Pancreas (tissue), 10 donors: ENCODE measurements around the gene TMEM45A. TPM values are rescaled to one million over a fixed set of nuclear protein-coding genes. Genes with fewer than 3 reads are reported as not detected.

Source experiments
- ATAC-seq, 4 donors: fragments of 200-7000 bp; cut with Tn5 transposase; one replicate each; pipeline versions ENCODE4 v1.8.0 to v1.9.1; 2020; ENCODE audit warnings: mild to moderate bottlenecking in 4 of 4, moderate library complexity in 4 of 4
- DNase-seq, 6 donors: peaks; one replicate each; pipeline ENCODE4 v3.0.0-alpha.2; 2020
- FAIRE-seq: peaks from 2 replicates; lab custom pipeline; 2012; peaks lifted over from hg19 to GRCh38; lab: Jason Lieb, UNC
- H3K27ac ChIP-seq, 4 donors: fragments of 200-600 bp; sonication (generic); 1 replicate in 3 of 4; 2 replicates in 1 of 4; pipeline versions ENCODE4 v1.5.0 to v1.8.0; 2020
- H3K27me3 ChIP-seq, 4 donors: fragments of 200-600 bp; one replicate each; pipeline ENCODE4 v1.8.0; 2021
- H3K36me3 ChIP-seq, 3 donors: fragments of 200-600 bp; sonication (generic) in 1 of 3; one replicate each; pipeline versions ENCODE4 v1.5.0 to v1.8.0; 2020 to 2021
- H3K4me1 ChIP-seq, 3 donors: fragments of 200-600 bp; one replicate each; pipeline ENCODE4 v1.8.0; 2021
- H3K4me3 ChIP-seq, 4 donors: fragments of 200-600 bp; sonication (generic) in 2 of 4; one replicate each; pipeline versions ENCODE4 v1.5.0 to v1.8.0; 2020 to 2021
- H3K9me3 ChIP-seq, 4 donors: fragments of 200-600 bp; one replicate each; pipeline ENCODE4 v1.8.0; 2021
- WGBS, 2 donors: extraction: QIAGEN DNeasy Blood & Tissue Kit; methylation state at CpG; one replicate each; pipeline ENCODE4 v1.1.7; 2013; 5-methylcytosine and 5-hydroxymethylcytosine counted together
- intact Hi-C, 3 donors: fragments of 100-400 bp; cut with DNase I; formaldehyde crosslinking; loops; one replicate each; pipeline versions ENCODE4 v1.11.1 to v1.14.2; 2022
- polyA plus RNA-seq, 2 donors: library from polyadenylated mRNA; stranded (reverse); fragments of 200-250 nt; gene quantifications; one replicate each; pipeline ENCODE4 v1.2.3, GENCODE V29; 2013
- total RNA-seq, 6 donors: library from RNA; stranded (reverse); fragmentation: NEBNext Ultra II Directional in 4 of 6; extraction: Animal tissue kit (Norgen Biotek cat#: 25700) in 4 of 6; gene quantifications; one replicate each; pipeline versions ENCODE4 v1.2.1 to v1.2.4, GENCODE V29; 2021 to 2023
- TF ChIP-seq, protein P1 (sequence below), 4 donors: fragments of 200-600 bp; sonication (generic) in 3 of 4; IDR thresholded peaks; one replicate each; pipeline versions ENCODE4 v1.5.0 to v1.8.0; 2021; ENCODE audit warnings: antibody characterized with exemption in 4 of 4
- donor health status: healthy with polysubstance abuse.
- donor health status: DM: no; HTN: no; CAD: no; lungs with moderate emphysema.
- donor health status: DM: no; HTN: no; CAD: no.
- donor health status: control.
- donor health status: control.
- donor health status: Bipolar disorder and iron deficiency.
- donor health status: DM: yes; HTN: yes; CAD: no.
- donor health status: DM: no; HTN: no; CAD: no.
- donor health status: DM: no; HTN: no; CAD: no.
- donor health status: DM: yes; HTN: yes; CAD: no.

The TMEM45A gene
- total and polyA plus RNA-seq, 8 donors = 4.2 to 15.1 (median 8.6) TPM

DNA sequence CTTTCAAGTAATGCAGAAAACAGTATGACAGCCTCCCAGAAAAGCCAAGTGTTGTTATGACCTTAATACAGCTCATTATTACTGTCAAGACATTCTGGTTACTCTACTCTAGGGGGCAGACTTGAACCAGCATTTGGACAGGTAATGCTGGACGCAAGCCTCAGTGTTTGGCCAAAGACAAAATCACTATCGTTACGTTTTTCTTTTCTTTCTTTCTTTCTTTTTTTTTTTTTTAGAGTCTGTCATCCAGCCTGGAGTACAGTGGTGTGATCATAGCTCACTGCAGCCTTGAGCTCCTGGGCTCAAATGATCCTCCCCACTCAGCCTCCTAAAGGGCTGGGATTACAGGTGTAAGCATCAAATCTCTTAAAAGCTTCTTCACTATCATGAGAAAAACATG, 29.4 kb upstream of the TMEM45A start:
- intact Hi-C loops = loop anchor here (5.0 to 10.0 kb wide), 3 partner anchors 122 to 132 kb away; no protein-coding TSS in a partner anchor
- H3K9me3 ChIP-seq = no peaks in the 10 kb centered on the region
- no peaks in the 10 kb centered on the region for H3K4me1 ChIP-seq
- FAIRE-seq (peak; percentile 9), ATAC-seq (peak; percentile 79 to 99 (median 98)), DNase-seq (peak in 3 of 6 donors; percentile 23 to 33 (median 28))
- H3K36me3 ChIP-seq = no peaks in the 10 kb centered on the region
- TF ChIP-seq, protein P1, sequence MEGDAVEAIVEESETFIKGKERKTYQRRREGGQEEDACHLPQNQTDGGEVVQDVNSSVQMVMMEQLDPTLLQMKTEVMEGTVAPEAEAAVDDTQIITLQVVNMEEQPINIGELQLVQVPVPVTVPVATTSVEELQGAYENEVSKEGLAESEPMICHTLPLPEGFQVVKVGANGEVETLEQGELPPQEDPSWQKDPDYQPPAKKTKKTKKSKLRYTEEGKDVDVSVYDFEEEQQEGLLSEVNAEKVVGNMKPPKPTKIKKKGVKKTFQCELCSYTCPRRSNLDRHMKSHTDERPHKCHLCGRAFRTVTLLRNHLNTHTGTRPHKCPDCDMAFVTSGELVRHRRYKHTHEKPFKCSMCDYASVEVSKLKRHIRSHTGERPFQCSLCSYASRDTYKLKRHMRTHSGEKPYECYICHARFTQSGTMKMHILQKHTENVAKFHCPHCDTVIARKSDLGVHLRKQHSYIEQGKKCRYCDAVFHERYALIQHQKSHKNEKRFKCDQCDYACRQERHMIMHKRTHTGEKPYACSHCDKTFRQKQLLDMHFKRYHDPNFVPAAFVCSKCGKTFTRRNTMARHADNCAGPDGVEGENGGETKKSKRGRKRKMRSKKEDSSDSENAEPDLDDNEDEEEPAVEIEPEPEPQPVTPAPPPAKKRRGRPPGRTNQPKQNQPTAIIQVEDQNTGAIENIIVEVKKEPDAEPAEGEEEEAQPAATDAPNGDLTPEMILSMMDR (IDR thresholded peaks at IDR 0.05) = peak; percentile 36 to 66 (median 58)
- no peak overlapping the region for H3K27ac ChIP-seq
- no peaks in the 10 kb centered on the region for H3K27me3 ChIP-seq
- H3K4me3 ChIP-seq = no peak overlapping the region
- WGBS, 2 donors = 0 to 2% methylated on average over 3 of the region's 3 CpGs

DNA sequence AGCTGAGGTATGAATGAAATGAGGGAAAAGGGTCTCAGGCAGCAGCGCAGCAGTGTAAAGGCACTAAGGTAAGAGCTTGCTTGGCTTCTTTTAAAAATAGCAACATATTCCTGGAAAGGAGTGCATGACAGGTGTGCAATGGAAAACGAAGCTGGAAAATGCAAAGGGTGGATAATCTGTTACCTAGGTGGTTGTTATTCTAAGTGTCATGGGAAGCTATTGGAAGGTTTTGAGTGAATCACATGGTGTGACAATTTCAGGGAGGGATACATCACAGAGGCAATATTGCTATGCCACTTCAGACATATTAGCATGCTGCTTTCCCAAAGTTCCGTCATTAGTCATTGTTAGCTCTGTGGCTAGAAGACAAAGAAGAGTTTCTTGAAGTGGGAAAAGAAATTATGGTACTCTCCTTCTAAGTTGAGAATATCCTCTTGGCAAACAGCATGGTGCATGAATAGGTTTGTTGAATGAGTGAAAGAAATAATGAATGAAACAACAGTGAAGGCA, 28.7 kb upstream of the TMEM45A start:
- intact Hi-C loops = loop anchor here (5.0 to 10.0 kb wide), 3 partner anchors 121 to 131 kb away; no protein-coding TSS in a partner anchor
- WGBS, 2 donors = 43 to 59% methylated on average over 3 of the region's 3 CpGs
- Histone ChIP-seq H3K9me3 (no peaks in the 10 kb centered on the region), H3K4me3 (no peak overlapping the region), H3K36me3 (no peaks in the 10 kb centered on the region), H3K27ac (no peak overlapping the region), H3K27me3 (no peaks in the 10 kb centered on the region), H3K4me1 (no peaks in the 10 kb centered on the region)
- FAIRE-seq = no peak
- ATAC-seq = peak in 2 of 4 donors; percentile 8 to 36
- TF ChIP-seq, protein P1 (IDR thresholded peaks at IDR 0.05) = no peak
- DNase-seq = no peak

DNA sequence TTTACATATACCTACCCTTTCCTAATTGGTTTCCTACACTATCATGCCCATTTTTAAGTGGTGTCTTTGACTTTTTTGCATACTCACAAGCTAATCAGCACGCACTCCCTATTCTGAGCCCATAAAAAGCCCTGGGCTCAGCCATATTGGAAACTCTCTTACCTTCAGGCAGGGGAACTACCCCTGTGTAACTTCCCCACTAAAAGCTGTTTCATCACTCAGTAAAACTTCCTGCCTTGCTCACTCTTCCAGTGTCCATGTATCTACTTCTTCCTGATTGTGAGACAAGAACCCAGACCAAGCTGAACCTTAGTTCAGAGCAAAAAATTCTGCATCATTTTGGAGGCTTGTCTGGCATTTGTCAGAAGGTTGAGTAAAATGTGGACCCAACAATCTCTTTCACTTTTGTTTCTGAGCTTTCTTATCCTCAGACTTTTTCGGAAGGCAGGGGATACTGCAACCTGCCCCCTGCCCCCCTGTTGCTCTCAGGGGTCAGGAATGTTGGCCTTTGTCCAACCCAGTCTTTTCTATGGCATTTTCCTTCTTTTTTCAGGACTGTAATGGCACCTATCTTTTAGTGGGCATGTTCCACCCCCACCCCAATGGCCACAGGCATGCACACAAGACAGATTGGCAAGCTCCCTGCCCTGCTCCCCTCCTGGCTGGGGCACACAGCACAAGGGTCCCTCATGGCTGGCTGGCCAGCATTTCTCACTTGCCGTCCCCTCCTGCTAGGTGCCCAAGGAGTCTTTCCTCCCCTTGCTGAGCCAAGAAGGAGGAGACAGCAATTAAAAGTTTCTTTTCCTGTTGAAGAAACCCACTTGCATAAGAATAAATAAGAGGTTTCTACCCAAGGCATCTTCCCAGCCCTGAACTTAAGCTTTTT, 26.3 kb upstream of the TMEM45A start:
- H3K4me1 ChIP-seq = no peaks in the 10 kb centered on the region
- FAIRE-seq (no peak), ATAC-seq (no peak), DNase-seq (no peak)
- no peaks in the 10 kb centered on the region for H3K36me3 ChIP-seq
- no peaks in the 10 kb centered on the region for H3K27me3 ChIP-seq
- WGBS, 2 donors = 76 to 80% methylated on average over 3 of the region's 3 CpGs
- H3K9me3 ChIP-seq = no peaks in the 10 kb centered on the region
- no peak overlapping the region for H3K4me3 ChIP-seq
- H3K27ac ChIP-seq = no peak overlapping the region
- intact Hi-C loops = loop anchor here in 2 of 3 donors (10.0 kb wide), 2 partner anchors 119 to 129 kb away; no protein-coding TSS in a partner anchor
- TF ChIP-seq, protein P1 (IDR thresholded peaks at IDR 0.05) = no peak

DNA sequence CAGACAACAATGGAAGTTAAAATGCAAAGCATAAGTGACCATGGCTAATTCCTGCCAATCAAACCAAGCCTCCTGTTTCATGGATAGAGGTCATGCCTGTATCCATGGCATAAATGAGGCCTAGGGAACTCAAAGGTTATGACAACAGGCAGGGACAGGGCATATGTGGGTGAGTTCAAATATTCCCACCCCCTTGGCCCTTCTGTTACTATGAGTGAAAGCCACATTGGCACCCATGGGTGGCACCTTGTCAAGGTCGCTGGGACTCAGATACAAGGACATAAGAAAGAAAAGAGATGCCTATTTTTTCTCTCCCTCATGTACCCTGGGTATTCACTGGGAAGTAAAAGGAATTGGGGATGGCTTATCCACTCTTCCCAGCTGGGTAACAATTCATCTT, 25.3 kb upstream of the TMEM45A start:
- H3K27me3 ChIP-seq = no peaks in the 10 kb centered on the region
- H3K4me3 ChIP-seq = no peak overlapping the region
- FAIRE-seq (no peak), DNase-seq (no peak), ATAC-seq (no peak)
- no peaks in the 10 kb centered on the region for H3K9me3 ChIP-seq
- TF ChIP-seq, protein P1 (IDR thresholded peaks at IDR 0.05) = no peak
- intact Hi-C loops = loop anchor here in 2 of 3 donors (10.0 kb wide), 2 partner anchors 118 to 128 kb away; no protein-coding TSS in a partner anchor
- no peaks in the 10 kb centered on the region for H3K4me1 ChIP-seq
- H3K27ac ChIP-seq = no peak overlapping the region
- H3K36me3 ChIP-seq = no peaks in the 10 kb centered on the region
- WGBS, 2 donors = 85 to 94% methylated on average over 1 of the region's 1 CpG
